ENCODE results near the gene MEPCE.
"Not testable (repeated sequence)": the region's sequence is repeated elsewhere in the genome, so short reads cannot be mapped to it uniquely, and the experiment has no call there.

The MEPCE gene, protein sequence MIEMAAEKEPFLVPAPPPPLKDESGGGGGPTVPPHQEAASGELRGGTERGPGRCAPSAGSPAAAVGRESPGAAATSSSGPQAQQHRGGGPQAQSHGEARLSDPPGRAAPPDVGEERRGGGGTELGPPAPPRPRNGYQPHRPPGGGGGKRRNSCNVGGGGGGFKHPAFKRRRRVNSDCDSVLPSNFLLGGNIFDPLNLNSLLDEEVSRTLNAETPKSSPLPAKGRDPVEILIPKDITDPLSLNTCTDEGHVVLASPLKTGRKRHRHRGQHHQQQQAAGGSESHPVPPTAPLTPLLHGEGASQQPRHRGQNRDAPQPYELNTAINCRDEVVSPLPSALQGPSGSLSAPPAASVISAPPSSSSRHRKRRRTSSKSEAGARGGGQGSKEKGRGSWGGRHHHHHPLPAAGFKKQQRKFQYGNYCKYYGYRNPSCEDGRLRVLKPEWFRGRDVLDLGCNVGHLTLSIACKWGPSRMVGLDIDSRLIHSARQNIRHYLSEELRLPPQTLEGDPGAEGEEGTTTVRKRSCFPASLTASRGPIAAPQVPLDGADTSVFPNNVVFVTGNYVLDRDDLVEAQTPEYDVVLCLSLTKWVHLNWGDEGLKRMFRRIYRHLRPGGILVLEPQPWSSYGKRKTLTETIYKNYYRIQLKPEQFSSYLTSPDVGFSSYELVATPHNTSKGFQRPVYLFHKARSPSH

DNA sequence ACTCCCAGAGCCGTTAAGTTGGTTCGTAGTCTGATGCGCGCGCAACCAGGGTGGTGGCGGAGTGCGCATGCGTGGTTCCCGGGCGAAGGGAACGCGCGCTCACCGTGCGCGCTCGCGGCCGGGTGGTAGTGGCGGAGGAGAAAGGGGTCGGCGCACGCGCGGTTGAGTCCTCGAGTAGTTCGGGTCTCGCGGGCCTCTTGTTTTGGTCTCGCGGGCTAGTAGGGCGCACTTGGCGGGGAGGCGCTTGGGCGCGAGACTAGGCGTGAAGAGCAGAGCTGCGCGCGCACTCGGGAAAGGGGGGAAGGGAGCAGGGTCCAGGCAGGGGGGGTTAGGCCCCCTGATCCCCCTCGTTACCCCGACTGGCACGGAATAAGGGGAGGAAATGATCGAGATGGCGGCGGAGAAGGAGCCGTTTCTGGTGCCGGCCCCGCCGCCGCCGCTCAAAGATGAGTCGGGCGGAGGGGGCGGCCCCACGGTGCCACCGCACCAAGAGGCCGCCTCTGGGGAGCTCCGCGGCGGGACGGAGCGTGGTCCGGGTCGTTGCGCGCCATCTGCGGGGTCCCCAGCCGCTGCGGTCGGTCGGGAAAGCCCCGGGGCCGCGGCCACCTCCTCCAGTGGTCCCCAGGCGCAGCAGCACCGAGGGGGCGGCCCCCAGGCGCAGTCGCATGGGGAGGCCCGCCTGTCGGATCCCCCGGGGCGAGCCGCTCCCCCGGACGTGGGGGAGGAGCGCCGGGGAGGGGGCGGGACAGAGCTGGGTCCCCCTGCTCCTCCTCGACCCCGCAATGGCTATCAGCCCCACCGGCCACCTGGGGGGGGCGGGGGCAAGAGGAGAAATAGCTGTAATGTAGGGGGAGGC lies at the start of gene MEPCE:
TSS of gene MEPCE (plus strand) at position 195 of the 856 bp plus-strand sequence. CDS start at position 383, 188 bp downstream.
- peak; percentile 93 for DNase-seq

DNA sequence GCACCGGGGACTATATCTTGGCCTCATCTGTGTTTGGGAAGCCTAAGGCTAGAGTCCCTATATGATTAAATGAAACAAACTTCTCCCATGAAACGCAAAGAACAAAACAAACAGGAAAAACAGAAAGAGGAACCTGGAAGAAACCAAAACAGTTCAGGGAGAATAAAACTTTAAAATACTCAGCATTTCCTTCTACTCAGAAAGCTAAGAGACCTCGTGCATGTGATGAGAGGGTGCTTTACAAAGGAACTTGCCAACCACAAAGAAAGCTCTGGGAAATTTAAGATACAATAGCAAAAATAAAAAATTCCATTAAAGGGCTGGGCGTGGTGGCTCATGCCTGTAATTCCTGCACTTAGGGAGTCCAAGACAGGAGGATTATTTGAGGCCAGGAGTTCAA lies 49.4 kb upstream of the MEPCE start:
- DNase-seq: no peak

DNA sequence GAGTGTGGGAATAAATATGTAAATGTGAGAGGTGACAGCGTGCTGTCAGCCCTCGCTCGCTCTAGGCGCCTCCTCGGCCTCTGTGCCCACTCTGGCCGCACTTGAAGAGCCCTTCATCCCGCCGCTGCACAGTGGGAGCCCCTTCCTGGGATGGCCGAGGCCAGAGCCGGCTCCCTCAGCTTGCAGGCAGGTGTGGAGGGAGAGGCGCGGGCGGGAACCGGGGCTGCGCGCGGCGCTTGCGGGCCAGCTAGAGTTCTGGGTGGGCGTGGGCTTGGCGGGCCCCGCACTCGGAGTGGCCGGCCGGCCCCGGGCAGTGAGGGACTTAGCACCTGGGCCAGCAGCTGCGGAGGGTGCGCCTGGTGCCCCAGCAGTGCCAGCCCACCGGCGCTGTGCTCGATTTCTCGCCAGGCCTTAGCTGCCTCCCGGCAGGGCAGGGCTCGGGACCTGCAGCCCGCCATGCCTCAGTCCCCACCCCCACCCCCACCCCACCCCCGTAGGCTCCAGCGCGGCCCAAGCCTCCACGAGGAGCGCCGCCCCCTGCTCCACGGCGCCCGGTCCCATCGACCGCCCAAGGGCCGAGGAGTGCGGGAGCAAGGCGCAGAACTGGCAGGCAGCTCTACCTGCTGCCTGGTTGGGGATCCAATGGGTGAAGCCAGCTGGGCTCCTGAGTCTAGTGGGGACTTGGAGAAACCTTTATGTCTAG lies 47.9 kb upstream of the MEPCE start:
- not testable (repeated sequence) for DNase-seq

DNA sequence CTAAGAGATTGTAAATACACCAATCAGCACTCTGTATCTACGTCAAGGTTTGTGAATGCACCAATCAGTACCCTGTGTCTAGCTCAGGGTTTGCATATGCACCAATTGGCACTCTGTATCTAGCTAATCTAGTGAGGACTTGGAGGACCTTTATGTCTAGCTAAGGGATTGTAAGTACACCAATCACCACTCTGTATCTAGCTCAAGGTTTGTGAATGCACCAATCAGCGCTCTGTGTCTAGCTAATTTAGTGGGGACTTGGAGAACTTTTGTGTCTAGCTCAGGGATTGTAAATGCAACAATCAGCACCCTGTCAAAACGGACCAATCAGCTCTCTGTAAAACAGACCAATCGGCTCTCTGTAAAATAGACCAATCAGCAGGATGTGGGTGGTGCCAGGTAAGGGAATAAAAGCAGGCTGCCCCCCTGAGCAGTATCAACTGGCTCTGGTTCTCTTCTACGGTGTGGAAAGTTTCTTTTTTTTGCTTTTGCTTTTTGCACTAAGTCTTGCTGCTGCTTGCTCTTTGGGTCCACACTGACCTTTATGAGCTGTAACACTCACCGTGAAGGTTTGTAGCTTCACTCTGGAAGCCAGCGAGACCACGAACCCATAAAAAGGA lies 47.3 kb upstream of the MEPCE start:
- not testable (repeated sequence) for DNase-seq

DNA sequence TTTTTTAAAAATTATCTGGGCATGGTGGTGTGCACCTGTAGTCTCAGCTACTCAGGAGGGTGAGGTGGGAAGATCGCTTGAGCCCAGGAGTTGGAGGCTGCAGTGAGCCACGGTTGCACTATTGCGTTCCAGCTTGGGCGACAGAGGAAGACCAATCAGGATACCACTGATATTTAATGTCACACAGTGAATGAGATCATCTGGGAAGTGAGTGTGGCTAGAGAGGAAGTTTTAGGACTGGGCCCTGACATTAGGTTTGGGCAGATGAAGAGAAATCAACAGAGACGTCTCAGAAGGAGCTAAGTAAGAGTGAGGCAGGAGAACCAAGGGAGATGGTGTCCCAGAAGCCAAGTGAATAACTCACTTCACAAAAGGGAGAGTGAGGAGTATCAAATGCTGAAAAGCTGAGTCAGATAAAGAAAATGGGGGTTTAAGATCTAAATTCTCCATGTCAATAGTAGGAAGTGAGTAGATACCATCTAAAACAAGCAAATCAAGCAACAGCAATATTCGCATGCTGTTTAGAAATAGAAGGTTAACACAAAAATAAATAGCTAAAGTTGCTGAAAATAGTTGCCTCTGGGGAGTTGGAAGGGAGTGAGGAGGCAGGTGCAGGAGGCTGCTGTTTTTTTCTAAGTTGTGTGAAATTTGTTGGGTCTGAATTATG lies 44.9 kb upstream of the MEPCE start:
- DNase-seq: no peak

DNA sequence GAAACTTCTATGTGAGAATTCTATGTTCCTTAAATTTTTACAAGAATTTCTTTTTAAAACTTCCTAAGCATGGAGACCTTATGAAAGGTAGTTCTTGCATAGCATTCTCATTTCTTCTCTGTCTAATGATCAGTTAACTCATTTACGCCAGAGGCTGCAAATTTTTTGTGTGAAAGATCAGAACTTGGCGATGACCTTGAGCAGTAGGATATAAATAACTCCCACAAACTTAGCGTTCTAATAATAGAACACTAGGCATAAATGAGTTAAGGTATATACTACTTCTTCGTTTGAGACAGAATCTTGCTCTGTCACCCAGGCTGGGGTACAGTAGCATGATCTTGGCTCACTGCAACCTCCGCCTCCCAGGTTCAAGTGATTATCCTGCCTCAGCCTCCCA lies 42.7 kb upstream of the MEPCE start:
- DNase-seq: no peak

DNA sequence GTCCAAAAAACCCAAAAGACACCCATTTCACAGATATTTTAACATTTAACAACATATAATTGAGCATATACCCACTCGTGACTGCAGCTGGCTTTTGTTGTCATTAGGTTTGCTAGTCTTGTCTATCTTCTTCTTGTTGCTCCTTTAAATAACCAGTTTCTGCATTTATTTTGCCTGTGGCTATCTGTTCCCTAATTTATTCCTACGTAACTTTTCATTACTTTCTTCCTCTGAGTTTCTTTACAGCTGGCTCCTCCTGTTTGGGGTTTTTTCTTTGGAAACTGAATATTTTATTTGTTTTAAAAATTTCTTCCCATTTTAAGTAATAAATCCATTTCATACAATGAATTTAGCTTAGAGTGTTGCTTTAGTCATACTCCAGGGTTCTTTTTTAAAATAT lies 41.9 kb upstream of the MEPCE start:
- no peak for DNase-seq

DNA sequence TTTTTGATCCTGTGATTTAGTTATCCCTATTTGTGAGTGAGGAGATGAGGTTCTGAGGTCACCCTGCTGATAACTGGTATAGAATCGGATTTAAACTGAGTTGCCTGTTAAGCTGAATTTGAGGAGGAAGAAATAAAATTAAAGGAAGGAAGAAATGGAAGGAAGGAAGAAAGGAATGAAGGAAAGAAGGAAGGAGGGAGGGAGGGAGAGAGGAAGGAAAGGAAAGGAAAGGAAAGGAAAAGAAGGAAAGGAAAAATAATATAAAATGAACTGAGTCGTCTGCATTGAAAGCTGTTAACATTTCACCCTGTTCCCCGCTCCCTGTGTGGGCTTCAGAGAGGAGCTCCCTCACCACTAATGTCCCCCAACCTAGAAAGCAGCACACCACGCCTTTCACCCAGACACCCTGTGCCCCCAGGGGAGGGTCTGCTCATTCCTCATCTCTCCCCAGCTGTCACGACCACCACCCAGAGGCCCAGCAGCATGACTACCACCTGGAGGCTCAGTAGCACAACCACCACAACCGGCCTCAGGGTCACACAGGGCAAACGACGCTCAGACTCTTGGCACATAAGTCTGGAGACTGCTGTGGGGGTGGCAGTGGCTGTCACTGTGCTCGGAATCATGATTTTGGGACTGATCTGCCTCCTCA lies 40.1 kb upstream of the MEPCE start:
- no peak for DNase-seq

DNA sequence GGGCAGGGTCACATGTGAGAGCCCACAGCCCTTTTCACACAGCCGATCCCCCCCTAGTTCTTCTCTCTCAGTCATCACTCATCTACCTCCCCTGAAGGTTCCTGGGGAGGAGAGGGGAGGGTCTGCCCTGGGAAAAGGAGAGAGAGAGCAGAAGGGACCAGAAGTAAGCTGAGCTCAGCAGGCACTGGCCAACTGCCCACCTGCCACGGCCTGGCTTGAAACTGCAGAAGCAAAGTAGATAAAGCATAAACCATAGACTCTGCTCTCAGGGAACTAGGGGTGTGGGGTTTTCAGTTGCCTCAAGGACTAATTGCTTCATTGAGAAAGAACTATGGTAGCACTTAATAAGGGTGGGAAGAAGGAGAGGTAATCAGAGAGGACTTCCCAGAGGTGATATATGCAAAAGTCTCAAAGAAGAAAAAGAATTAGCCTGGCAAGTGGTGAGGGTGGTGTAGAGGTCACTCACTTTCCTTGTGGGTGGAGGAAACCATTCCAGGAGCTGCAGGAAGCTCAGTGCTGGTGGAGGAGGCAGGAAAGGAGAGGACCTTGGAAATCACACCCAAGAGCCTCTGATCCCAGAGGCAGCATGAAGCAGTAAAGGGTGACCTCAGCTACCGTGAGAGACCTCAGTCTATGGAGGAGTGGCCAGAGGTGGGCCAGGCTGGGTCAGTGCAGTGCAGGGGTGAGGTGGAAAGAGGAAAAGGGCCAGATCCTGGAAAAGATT lies 39.2 kb upstream of the MEPCE start:
- DNase-seq: no peak

DNA sequence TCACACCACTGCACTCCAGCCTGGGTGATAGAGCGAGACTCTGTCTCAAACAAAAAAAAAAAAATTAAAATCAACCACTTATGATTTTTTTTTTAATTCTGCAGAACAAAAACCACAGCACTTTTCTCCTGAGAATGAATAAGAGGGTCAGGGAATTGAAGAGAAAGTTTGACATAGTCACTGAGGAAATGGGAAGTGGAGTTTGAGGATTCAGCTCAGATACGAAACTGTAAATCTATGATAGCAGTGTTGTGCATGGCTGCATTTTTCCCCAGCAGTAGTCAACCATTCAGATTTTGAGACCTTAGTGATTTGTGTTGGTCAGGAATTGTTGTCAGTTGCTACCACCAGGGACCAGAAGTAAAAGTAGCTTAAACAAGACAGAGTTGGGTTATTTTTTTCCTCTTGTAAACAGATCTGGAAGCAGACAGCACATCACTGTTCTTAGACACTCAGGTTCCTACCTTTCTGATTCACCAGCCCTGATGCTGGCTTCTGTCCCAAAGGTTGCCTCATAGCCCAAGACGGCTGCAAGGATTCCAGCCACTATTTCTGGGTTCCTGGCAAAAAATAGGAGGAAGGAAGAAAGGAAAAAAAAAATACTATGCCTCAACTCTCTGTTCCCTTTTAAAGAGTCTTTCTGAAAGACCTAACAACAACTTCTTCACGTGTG lies 36.3 kb upstream of the MEPCE start:
- no peak for DNase-seq

DNA sequence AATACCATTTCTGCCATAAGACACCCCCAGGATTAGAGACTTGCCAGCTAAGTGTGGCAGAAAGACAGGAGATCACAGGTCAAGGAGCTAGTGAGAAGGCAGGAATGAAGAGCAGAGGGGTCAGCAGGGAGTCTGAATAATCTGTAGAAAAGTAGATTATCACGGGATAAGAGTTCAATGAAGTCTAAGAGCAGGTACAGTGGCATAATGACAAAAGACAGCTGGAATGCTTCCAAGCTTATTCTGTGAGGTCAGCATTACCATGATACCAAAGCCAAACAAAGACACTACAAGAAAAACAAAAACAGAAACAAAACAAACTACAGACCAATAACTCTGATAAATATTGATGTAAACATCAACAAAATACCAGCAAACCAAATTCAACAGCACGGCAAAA lies 35.6 kb upstream of the MEPCE start:
- DNase-seq: no peak

DNA sequence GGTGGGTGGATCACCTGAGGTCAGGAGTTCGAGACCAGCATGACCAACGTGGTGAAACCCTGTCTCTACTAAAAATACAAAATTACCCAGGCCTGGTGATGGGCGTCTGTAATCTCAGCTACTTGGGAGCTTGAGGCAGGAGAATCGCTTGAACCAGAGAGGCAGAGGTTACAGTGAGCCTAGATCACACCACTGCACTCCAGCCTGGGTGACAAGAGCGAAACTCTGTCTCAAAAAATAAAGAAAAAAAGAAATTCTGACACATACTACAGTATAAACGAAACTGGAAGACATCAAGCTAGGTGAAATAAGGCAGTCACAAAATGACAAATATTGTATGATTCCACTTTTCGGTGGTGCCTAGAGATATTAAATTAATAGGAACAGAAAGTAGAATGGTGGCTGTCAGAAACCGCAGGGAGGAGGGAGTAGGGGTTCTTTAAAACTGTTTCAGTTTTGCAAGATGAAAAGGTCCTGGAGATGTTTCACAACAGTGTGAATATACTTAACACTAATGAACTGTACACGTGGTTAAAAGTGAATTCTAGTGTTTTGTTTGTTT lies 33.1 kb upstream of the MEPCE start:
- DNase-seq: peak; percentile 64

DNA sequence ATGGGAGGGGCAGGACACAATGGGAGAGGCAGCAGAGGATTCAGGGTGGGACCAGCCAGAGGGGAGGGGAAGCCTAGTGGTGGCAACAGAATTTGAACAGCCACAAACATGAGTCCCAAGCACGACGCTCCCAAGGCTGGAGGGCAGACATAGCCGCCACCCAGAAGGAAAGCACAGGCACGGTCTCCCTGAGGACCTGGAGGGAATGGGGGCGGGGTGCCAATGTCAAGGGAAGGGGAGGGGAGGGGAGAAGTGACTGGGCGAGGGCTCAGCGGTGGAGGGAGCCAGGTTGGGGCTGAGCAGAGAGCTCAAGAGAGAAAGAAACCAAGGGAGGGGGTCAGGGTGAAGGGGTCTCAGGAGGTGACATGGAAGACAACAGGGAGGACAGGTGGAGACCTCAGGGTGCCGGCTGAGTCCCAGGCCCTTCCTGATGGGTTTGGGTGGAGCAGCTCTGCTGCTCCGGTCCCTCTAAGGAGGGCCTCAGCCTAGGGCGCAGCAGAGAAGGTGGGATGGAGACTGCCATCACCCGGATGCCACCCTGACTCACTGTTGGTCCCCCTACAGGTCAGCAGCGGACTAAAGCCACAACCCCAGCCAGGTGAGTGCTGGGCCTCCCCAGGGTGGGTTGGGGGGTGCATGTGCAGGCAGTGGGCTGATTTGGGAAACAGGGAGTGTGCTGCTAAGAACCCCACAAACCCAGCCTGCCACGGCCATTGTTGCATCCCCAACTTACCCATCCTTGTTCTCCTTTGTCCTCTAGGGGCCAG lies 32.1 kb upstream of the MEPCE start:
- no peak for DNase-seq

DNA sequence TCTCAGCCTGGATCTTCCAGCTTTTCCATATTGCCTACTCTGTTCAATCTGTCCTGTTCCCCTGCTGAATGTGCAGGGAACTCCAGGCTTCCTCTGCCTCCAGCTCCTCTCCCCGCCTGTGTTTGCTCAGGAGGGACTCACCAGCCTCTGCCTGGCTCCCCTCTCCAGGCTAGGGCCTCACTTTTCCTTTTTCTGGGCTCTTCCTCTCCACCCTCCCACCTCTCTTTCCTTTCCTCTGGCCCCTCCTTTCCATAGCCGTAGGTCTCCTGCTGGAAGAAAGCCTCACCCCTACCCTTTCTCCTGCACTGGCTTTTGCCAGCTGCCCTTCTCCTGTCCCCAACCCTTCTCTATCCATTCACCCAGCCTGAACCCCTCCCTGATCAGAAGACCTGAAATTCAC lies 31.4 kb upstream of the MEPCE start:
- no peak for DNase-seq

DNA sequence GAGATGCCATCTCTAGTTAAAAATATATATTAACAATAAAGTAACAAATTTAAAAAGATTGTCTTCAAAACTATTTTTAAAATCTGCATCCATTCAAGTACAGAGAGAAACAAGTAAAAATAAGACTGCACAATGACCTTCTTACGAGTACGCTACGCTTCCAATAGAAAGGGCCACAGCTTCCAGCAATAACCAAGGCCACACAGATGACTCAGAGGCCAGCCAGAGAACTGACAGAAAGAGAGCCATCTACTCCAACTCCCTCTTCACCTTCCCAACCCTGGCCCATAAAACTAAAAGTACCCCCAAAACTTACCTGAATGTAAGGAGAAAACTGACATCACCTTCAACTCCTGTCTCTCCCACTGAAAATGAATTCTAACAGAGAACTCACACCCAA lies 29.6 kb upstream of the MEPCE start:
- DNase-seq: no peak

DNA sequence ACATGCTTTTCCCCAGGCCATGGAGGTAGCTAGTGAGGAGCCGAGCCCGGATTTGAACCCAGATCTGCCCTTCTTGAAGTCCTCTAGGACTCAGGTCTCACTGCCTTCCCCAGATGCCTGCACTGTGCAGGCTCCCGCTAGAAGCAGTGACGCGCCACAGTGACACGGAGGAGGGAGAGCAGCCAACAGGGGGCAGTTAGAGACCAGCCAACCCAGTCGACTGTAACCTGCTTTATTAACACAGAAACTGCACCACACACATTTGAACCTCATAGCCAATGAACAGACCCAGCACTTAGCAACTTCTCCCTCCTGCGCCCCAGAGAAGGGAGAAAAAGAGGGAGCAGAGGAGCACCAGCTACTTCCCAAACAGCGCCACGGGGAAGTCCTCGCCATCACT lies 29.0 kb upstream of the MEPCE start:
- DNase-seq: no peak

DNA sequence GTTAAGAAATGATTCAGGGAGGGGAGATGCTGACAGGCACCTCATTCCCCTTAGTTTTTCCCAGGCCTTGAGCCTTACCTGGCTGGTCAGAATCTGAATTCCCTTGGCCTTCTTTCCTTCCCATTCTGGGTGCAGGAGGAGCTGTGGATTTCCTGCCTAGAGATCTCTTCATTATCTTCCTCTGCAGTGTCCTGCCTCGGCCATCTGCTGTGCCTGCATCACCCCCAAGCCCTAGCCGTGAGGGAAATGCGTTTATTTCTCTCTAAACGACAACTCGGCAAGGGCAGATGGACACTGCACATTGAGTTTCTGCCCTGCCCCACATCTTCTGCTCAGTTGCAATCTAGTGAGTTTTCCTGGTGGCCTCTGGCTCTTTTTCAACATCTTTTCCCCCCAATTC lies 27.8 kb upstream of the MEPCE start:
- DNase-seq: no peak

DNA sequence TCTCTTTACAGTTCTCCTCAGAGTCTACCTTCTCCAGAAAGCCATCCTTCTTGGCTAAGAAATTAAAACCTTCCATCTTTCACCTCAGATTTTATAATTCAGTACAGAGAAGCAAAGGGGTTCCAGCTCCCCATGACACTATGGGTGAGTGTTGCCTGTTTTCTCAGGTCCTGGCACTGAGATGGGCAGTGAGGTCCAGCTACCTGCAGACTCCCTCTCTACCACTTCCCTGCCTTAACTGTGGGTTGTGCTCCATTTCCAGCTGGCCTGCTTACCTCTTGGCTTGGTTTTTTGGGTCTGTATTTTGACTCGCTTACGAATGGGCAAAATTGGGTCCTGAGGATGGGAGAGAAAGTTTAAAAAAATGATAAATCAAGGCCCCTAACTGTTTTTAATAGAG lies 27.4 kb upstream of the MEPCE start:
- no peak for DNase-seq

DNA sequence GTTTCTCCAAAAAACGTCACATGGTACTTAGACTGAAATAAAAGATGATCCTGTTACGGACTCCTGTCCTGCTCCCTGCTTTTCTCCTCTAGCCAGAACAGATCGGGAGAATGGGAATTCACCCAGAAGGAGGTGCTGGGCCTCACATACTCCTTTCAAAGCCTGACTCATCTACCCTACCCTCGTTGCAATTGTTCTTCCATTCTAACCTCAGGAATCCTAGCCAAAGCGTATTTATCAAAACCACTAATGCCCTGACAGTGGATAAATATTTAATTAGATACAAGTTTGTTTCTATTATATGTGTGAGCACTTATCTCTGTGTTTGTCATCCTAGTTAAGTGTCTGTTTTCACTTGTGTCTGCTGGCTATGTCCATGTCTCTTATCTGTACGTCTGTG lies 22.9 kb upstream of the MEPCE start:
- DNase-seq: no peak
